ENCODE measurements around the gene R3HDM2. TPM values are rescaled to one million over a fixed set of nuclear protein-coding genes. Genes with fewer than 3 reads are reported as not detected.

R3HDM2 gene
- total RNA-seq, 1 experiment from 2014 or later: 34.7 TPM

- no peak for TF ChIP-seq ZNF281 (CRISPR knock-in tag; IDR thresholded peaks at IDR 0.05)
- TF ChIP-seq FOXJ3 (CRISPR knock-in tag; IDR thresholded peaks at IDR 0.05; ENCODE audit: borderline replicate concordance): no peak
- no peak for TF ChIP-seq MLX (CRISPR knock-in tag; IDR thresholded peaks at IDR 0.05)
- TF ChIP-seq ZBTB21 (CRISPR knock-in tag; IDR thresholded peaks at IDR 0.05; ENCODE audit: borderline replicate concordance): no peak
- no peak for TF ChIP-seq TCF7 (CRISPR knock-in tag; IDR thresholded peaks at IDR 0.05; ENCODE audit: low read depth)
These were observed 187.1 kb downstream of the R3HDM2 start (continued) for GRCh38 chr12:57243521-57244311.

GRCh38 chr12:57242691-57243454, 188.0 kb downstream of the R3HDM2 start:
- Mint-ChIP-seq H3K27ac (peak overlapping the region; percentile 95), H3K27me3 (ENCODE audit: low read depth) (peaks cover 65% of the 10 kb centered on the region), H3K4me3 (peak overlapping the region; percentile 83), H3K36me3 (no peaks in the 10 kb centered on the region), H3K4me1 (peaks cover 62% of the 10 kb centered on the region), H3K9me3 (no peaks in the 10 kb centered on the region)
- peak; percentile 97 for DNase-seq (ENCODE audit: low spot score)
- ChIA-PET POLR2A (interaction anchor here (0.6 to 9.7 kb wide), 8 partner anchors 13 to 219 kb away, joined by 3 to 97 read pairs (median 6); partner anchors contain the start of genes INHBE, NXPH4 and SHMT2), CTCF (interaction anchor here (0.6 to 18.5 kb wide), 51 partner anchors 9 to 1235 kb away, joined by 3 to 660 read pairs (median 6); partner anchors contain the start of genes GLI1, INHBC, INHBE and LRP1)
- ATAC-seq: peak; percentile 46
- no peak for TF ChIP-seq JAZF1 (CRISPR knock-in tag; IDR thresholded peaks at IDR 0.05)
- no peak for TF ChIP-seq ERG (CRISPR knock-in tag; IDR thresholded peaks at IDR 0.05)
- TF ChIP-seq SP1 (CRISPR knock-in tag; conservative IDR thresholded peaks at IDR 0.05): peak; percentile 38; the same call in 1 of the 2 replicates
- TF ChIP-seq ZNF121 (CRISPR knock-in tag; IDR thresholded peaks at IDR 0.05): 0 out of 2 replicates have a peak, but pooled peaks have one; percentile 7
- no peak for TF ChIP-seq RORB (CRISPR knock-in tag; IDR thresholded peaks at IDR 0.05)
- peak; percentile 38; the same call in 1 of the 2 replicates for TF ChIP-seq HMGXB4 (CRISPR knock-in tag; IDR thresholded peaks at IDR 0.05)
- TF ChIP-seq ZNF281 (CRISPR knock-in tag; IDR thresholded peaks at IDR 0.05): no peak
- TF ChIP-seq MYBL2 (CRISPR knock-in tag; IDR thresholded peaks at IDR 0.05): peak; percentile 43
- no peak for TF ChIP-seq CDX4 (CRISPR knock-in tag; IDR thresholded peaks at IDR 0.05; ENCODE audit: borderline replicate concordance)
- TF ChIP-seq PRDM15 (CRISPR knock-in tag; IDR thresholded peaks at IDR 0.05): peak; percentile 45; the same call in 1 of the 2 replicates
- no peak for TF ChIP-seq ZNF317 (CRISPR knock-in tag; IDR thresholded peaks at IDR 0.05; ENCODE audit: borderline replicate concordance, low read depth)
- no peak for TF ChIP-seq TP53 (CRISPR knock-in tag; IDR thresholded peaks at IDR 0.05)

All from WTC11 (cell line).